Uterus (tissue), 4 donors: Measurements from ENCODE around the gene PAX6. TPM values are rescaled to one million over a fixed set of nuclear protein-coding genes. Genes with fewer than 3 reads are reported as not detected.

Experiments used
- DNase-seq, 2 donors: peaks; one replicate each; pipeline ENCODE4 v3.0.0-alpha.2; 2019 to 2020
- H3K27ac ChIP-seq, 2 donors: fragments of 200-600 bp; sonication (generic); 1 replicate in 1 of 2; 2 replicates in 1 of 2; pipeline ENCODE4 v1.5.1; 2016 to 2018
- H3K27me3 ChIP-seq, 2 donors: fragments of 200-600 bp; sonication (generic); one replicate each; pipeline ENCODE4 v1.5.1; 2018 to 2019; ENCODE audit warnings: control low read depth in 1 of 2
- H3K36me3 ChIP-seq, 2 donors: fragments of 200-600 bp; sonication (generic); one replicate each; pipeline ENCODE4 v1.5.1; 2019; ENCODE audit warnings: control low read depth in 1 of 2
- H3K4me1 ChIP-seq, 2 donors: fragments of 200-600 bp; sonication (generic); one replicate each; pipeline ENCODE4 v1.5.1; 2018 to 2019; ENCODE audit warnings: control low read depth in 1 of 2
- H3K4me3 ChIP-seq, 2 donors: fragments of 200-600 bp; sonication (generic); 1 replicate in 1 of 2; 2 replicates in 1 of 2; pipeline ENCODE4 v1.5.1; 2018 to 2019; ENCODE audit warnings: mild to moderate bottlenecking in 1 of 2
- H3K9me3 ChIP-seq, 2 donors: fragments of 200-600 bp; sonication (generic); one replicate each; pipeline ENCODE4 v1.5.1; 2019; ENCODE audit warnings: control low read depth in 1 of 2
- POLR2A ChIP-seq, 2 donors: fragments of 450-650 bp; IDR thresholded peaks; one replicate each; pipeline ENCODE4 v1.6.1; 2016; ENCODE audit warnings: antibody characterized with exemption in 2 of 2, mild to moderate bottlenecking in 1 of 2, moderate library complexity in 1 of 2
- intact Hi-C: fragments of 100-400 bp; cut with DNase I; formaldehyde crosslinking; loops from one replicate; pipeline ENCODE4 v1.15.1; 2023; ENCODE audit warnings: low total_unique reads
- total RNA-seq, 4 donors: library from RNA; depleted of rRNA in 3 of 4; stranded (reverse); fragments of >200 nt in 3 of 4; gene quantifications; one replicate each; pipeline versions ENCODE4 v1.1.0 to v1.2.4, GENCODE V29; 2014 to 2023
- TF ChIP-seq, protein P1 (sequence below), 4 experiments: fragments of 200-600 bp in 2 of 4; fragments of 450-650 bp in 2 of 4; sonication (generic) in 2 of 4; IDR thresholded peaks; one replicate each; pipeline ENCODE4 v1.5.1; 2016 to 2019; ENCODE audit warnings: antibody characterized with exemption in 4 of 4, mild to moderate bottlenecking in 2 of 4, moderate library complexity in 1 of 4
- donor health status: DM: yes; HTN: yes; CAD: no.

Gene PAX6
- total RNA-seq, 4 donors from 2014 or later, result 0.62 TPM; not detected in 3

DNA sequence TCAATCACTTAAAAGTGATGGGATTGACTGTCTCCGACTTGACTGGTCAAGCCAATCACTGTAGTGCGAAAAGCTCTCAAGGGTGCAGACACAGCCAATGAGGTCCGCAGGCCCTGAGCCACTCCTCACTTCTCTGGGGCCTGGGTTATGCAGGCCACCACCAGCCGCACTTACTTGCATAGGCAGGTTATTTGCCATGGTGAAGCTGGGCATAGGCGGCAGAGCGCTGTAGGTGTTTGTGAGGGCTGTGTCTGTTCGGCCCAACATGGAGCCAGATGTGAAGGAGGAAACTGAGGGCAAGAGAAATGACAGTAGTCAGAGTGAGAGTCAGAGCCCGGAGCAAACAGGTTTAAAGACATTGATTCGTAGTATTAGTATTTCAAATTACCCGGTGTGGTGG, 17.9 kb downstream of the PAX6 start:
- no peaks in the 10 kb centered on the region for H3K9me3 ChIP-seq
- H3K4me1 ChIP-seq, result no peaks in the 10 kb centered on the region
- intact Hi-C loops, result no loop called here
- no peak overlapping the region for H3K4me3 ChIP-seq
- no peak for DNase-seq
- H3K27ac ChIP-seq, result no peak overlapping the region
- H3K27me3 ChIP-seq, result peaks cover 0 to 13% of the 10 kb centered on the region in 2 donors
- H3K36me3 ChIP-seq, result no peaks in the 10 kb centered on the region
- TF ChIP-seq, protein P1, sequence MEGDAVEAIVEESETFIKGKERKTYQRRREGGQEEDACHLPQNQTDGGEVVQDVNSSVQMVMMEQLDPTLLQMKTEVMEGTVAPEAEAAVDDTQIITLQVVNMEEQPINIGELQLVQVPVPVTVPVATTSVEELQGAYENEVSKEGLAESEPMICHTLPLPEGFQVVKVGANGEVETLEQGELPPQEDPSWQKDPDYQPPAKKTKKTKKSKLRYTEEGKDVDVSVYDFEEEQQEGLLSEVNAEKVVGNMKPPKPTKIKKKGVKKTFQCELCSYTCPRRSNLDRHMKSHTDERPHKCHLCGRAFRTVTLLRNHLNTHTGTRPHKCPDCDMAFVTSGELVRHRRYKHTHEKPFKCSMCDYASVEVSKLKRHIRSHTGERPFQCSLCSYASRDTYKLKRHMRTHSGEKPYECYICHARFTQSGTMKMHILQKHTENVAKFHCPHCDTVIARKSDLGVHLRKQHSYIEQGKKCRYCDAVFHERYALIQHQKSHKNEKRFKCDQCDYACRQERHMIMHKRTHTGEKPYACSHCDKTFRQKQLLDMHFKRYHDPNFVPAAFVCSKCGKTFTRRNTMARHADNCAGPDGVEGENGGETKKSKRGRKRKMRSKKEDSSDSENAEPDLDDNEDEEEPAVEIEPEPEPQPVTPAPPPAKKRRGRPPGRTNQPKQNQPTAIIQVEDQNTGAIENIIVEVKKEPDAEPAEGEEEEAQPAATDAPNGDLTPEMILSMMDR (IDR thresholded peaks at IDR 0.05), result no peak
- no peak for TF ChIP-seq POLR2A (IDR thresholded peaks at IDR 0.05)

DNA sequence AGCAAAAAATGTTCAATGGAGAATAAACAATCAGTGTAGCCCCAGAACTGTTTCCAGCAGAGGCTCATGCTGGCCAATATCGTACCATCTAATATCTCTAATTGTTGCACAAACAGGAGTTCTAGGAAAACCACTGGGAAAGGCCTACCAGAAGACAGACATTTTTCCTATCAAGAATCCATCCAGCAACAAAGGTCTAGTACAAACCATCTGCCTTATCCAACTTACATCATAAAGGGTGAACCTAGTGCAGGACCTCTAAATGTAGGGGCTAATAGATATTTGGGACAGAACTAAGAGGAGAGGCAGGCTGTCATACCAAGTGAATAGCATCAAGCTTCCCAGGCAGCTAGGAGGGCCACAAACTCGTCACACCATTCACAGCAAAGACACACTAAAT, 18.7 kb downstream of the PAX6 start:
- no peak for DNase-seq
- Histone ChIP-seq H3K4me1 (no peaks in the 10 kb centered on the region), H3K4me3 (no peak overlapping the region), H3K36me3 (no peaks in the 10 kb centered on the region), H3K27ac (no peak overlapping the region), H3K27me3 (peaks cover 0 to 6% of the 10 kb centered on the region in 2 donors), H3K9me3 (no peaks in the 10 kb centered on the region)
- TF ChIP-seq, protein P1 (IDR thresholded peaks at IDR 0.05), result no peak
- no peak for TF ChIP-seq POLR2A (IDR thresholded peaks at IDR 0.05)
- intact Hi-C loops, result no loop called here

DNA sequence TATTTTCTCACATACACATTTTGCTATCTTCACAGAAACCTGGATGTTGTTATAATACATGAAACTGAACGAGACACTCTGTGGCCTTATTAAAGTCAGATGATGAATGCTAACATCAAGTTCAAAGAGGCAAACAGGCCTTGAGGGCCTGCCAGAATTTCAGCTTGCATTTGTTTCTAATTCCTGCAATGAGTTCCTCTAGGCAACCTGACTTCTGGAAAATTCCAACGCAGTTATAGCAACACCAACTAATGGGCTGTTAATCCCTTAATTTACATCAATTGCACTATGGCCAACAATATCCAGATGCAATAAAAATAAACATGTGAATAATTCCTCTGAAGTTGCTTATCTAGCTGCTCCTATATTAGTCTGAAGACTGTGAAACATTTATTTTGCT, 19.1 kb downstream of the PAX6 start:
- Histone ChIP-seq H3K36me3 (no peaks in the 10 kb centered on the region), H3K27me3 (peaks cover 0 to 2% of the 10 kb centered on the region in 2 donors), H3K4me3 (no peak overlapping the region), H3K4me1 (no peaks in the 10 kb centered on the region), H3K9me3 (no peaks in the 10 kb centered on the region), H3K27ac (no peak overlapping the region)
- no peak for DNase-seq
- intact Hi-C loops, result no loop called here
- no peak for TF ChIP-seq POLR2A (IDR thresholded peaks at IDR 0.05)
- TF ChIP-seq, protein P1 (IDR thresholded peaks at IDR 0.05), result no peak

DNA sequence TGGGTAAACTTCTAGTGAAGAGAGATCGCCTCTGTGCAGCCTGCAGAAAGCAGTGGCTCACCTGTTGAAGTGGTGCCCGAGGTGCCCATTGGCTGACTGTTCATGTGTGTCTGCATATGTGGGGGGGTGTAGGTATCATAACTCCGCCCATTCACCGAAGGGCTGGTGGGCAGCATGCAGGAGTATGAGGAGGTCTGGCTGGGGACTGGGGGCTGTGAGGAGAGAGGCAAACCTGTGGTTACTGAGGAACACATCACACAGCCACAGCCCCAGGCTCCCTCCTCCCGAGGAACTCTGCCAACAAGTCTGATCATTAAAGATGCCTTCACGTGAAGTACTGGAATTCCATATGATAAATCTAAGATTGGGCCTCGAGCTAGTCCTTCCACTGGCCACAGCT, 20.5 kb downstream of the PAX6 start:
- no peaks in the 10 kb centered on the region for H3K4me1 ChIP-seq
- intact Hi-C loops, result no loop called here
- no peaks in the 10 kb centered on the region for H3K36me3 ChIP-seq
- TF ChIP-seq, protein P1 (IDR thresholded peaks at IDR 0.05), result no peak
- TF ChIP-seq POLR2A (IDR thresholded peaks at IDR 0.05), result no peak
- no peaks in the 10 kb centered on the region for H3K27me3 ChIP-seq
- DNase-seq, result no peak
- H3K27ac ChIP-seq, result no peak overlapping the region
- H3K9me3 ChIP-seq, result no peaks in the 10 kb centered on the region
- H3K4me3 ChIP-seq, result no peak overlapping the region

DNA sequence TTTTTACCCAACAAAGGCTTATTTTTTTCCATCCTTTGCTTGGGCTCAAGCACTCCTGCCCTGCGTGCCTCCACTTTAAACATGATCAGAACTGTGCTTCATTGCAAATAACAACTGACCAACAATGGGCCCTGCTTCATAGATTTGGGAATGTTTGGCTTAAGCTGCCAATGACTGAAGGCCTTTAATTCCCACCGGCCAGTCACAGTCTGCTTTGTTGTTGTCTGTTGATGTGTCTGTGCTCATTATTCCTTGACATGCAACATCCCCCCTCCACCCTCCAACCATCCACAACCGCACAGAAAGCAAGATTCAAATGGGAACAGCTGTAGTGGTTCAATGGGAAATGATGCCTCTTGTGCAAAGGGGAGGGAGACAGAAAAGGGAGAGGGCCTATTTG, 23.0 kb downstream of the PAX6 start:
- Histone ChIP-seq H3K36me3 (no peaks in the 10 kb centered on the region), H3K27me3 (no peaks in the 10 kb centered on the region), H3K4me1 (no peaks in the 10 kb centered on the region), H3K27ac (no peak overlapping the region), H3K4me3 (no peak overlapping the region), H3K9me3 (no peaks in the 10 kb centered on the region)
- no peak for TF ChIP-seq POLR2A (IDR thresholded peaks at IDR 0.05)
- TF ChIP-seq, protein P1 (IDR thresholded peaks at IDR 0.05), result no peak
- no peak for DNase-seq
- intact Hi-C loops, result no loop called here
